Measurements from ENCODE around the gene ENOX1. TPM values are rescaled to one million over a fixed set of nuclear protein-coding genes. Genes with fewer than 3 reads are reported as not detected.

Gene ENOX1
- total RNA-seq, 2 donors from 2014 or later = 0.22 to 1.4 TPM

- H3K9ac ChIP-seq (ENCODE audit: low read depth in 2 of 2, low read length in 2 of 2) = no peak overlapping the region
- TF ChIP-seq CTCF (IDR thresholded peaks at IDR 0.05) = no peak
- intact Hi-C loops (cut with DNase I) = no loop called here
- H3K4me3 ChIP-seq = no peak overlapping the region
- no peak overlapping the region for H3K27ac ChIP-seq
- H3K9me3 ChIP-seq = no peaks in the 10 kb centered on the region
- H3K27me3 ChIP-seq = no peaks in the 10 kb centered on the region
- no peaks in the 10 kb centered on the region for H3K4me1 ChIP-seq
- no peak for DNase-seq
- H3K36me3 ChIP-seq = no peaks in the 10 kb centered on the region
Observed at GRCh38 chr13:43411211-43411610, 375.6 kb downstream of the ENOX1 start.

- Histone ChIP-seq H3K9me3 (no peaks in the 10 kb centered on the region), H3K4me3 (no peak overlapping the region), H3K27ac (no peak overlapping the region), H3K27me3 (no peaks in the 10 kb centered on the region), H3K9ac (ENCODE audit: low read depth in 2 of 2, low read length in 2 of 2) (no peak overlapping the region), H3K4me1 (no peaks in the 10 kb centered on the region), H3K36me3 (no peaks in the 10 kb centered on the region)
- intact Hi-C loops (cut with DNase I) = no loop called here
- no peak for DNase-seq
- no peak for TF ChIP-seq CTCF (IDR thresholded peaks at IDR 0.05)
Observed at GRCh38 chr13:43408274-43408673, 378.5 kb downstream of the ENOX1 start.

GRCh38 chr13:43407023-43407581, 379.7 kb downstream of the ENOX1 start:
- DNase-seq = no peak
- Histone ChIP-seq H3K4me1 (no peaks in the 10 kb centered on the region), H3K4me3 (no peak overlapping the region), H3K36me3 (no peaks in the 10 kb centered on the region), H3K9ac (ENCODE audit: low read depth in 2 of 2, low read length in 2 of 2) (no peak overlapping the region), H3K27ac (no peak overlapping the region), H3K27me3 (no peaks in the 10 kb centered on the region), H3K9me3 (no peaks in the 10 kb centered on the region)
- no peak for TF ChIP-seq CTCF (IDR thresholded peaks at IDR 0.05)
- intact Hi-C loops (cut with DNase I) = no loop called here

- no peaks in the 10 kb centered on the region for H3K4me1 ChIP-seq
- no peaks in the 10 kb centered on the region for H3K9me3 ChIP-seq
- DNase-seq = no peak
- H3K4me3 ChIP-seq = no peak overlapping the region
- no peaks in the 10 kb centered on the region for H3K36me3 ChIP-seq
- H3K27ac ChIP-seq = no peak overlapping the region
- TF ChIP-seq CTCF (IDR thresholded peaks at IDR 0.05) = no peak
- no peak overlapping the region for H3K9ac ChIP-seq (ENCODE audit: low read depth in 2 of 2, low read length in 2 of 2)
- no peaks in the 10 kb centered on the region for H3K27me3 ChIP-seq
- intact Hi-C loops (cut with DNase I) = no loop called here
Observed at GRCh38 chr13:43405457-43405856, 381.3 kb downstream of the ENOX1 start.

GRCh38 chr13:43402380-43402779, 384.4 kb downstream of the ENOX1 start:
- Histone ChIP-seq H3K4me1 (no peaks in the 10 kb centered on the region), H3K27ac (no peak overlapping the region), H3K4me3 (no peak overlapping the region), H3K27me3 (no peaks in the 10 kb centered on the region), H3K9me3 (no peaks in the 10 kb centered on the region), H3K9ac (ENCODE audit: low read depth in 2 of 2, low read length in 2 of 2) (no peak overlapping the region), H3K36me3 (no peaks in the 10 kb centered on the region)
- DNase-seq = no peak
- no peak for TF ChIP-seq CTCF (IDR thresholded peaks at IDR 0.05)
- intact Hi-C loops (cut with DNase I) = no loop called here

Measured in colonic mucosa (tissue), 4 donors.